Measurements from ENCODE around the gene YPEL2. TPM values are rescaled to one million over a fixed set of nuclear protein-coding genes. Genes with fewer than 3 reads are reported as not detected.

YPEL2 gene
- total and polyA plus RNA-seq, 2 experiments from 2014 or later: 20.2 to 26.0 TPM

GRCh38 chr17:59423137-59423724 is 91.8 kb downstream of the YPEL2 start:
- Histone ChIP-seq H3K27me3 (no peaks in the 10 kb centered on the region), H3K9me3 (ENCODE audit: low read depth) (no peaks in the 10 kb centered on the region), H3K9me2 (replicated peaks; ENCODE audit: insufficient read depth) (no peaks in the 10 kb centered on the region), H3K36me3 (replicated peaks; ENCODE audit: insufficient read depth, low read depth) (no peaks in the 10 kb centered on the region), H3K27ac (peak overlapping the region; percentile 80), H4K20me1 (ENCODE audit: insufficient read depth, poor library complexity, severe bottlenecking) (no peaks in the 10 kb centered on the region), H3K4me1 (ENCODE audit: insufficient read depth) (peaks cover 33% of the 10 kb centered on the region), H3K4me3 (no peak overlapping the region), H3K79me2 (no peaks in the 10 kb centered on the region), H2AFZ (no peak overlapping the region), H3K4me2 (peak overlapping the region; percentile 18)
- no peak for TF ChIP-seq CTCF (IDR thresholded peaks at IDR 0.05; ENCODE audit: poor library complexity)
- TF ChIP-seq EZH2 (IDR thresholded peaks at IDR 0.05; ENCODE audit: borderline replicate concordance): no peak
- no peak for TF ChIP-seq EZH2phosphoT487 (IDR thresholded peaks at IDR 0.05; ENCODE audit: low read depth, severe bottlenecking, unreplicated experiment)
- 44% methylated on average over 9 of the region's 9 CpGs for WGBS (ENCODE audit: low lambda C conversion rate, missing lambda C conversion rate)
- peak; percentile 62 for DNase-seq (ENCODE audit: low spot score)

- no peak for TF ChIP-seq EZH2 (IDR thresholded peaks at IDR 0.05; ENCODE audit: borderline replicate concordance)
- no peak for TF ChIP-seq CTCF (IDR thresholded peaks at IDR 0.05; ENCODE audit: poor library complexity)
- no peak for TF ChIP-seq EZH2phosphoT487 (IDR thresholded peaks at IDR 0.05; ENCODE audit: low read depth, severe bottlenecking, unreplicated experiment)
- Histone ChIP-seq H3K9me2 (replicated peaks; ENCODE audit: insufficient read depth) (no peaks in the 10 kb centered on the region), H4K20me1 (ENCODE audit: insufficient read depth, poor library complexity, severe bottlenecking) (no peaks in the 10 kb centered on the region), H3K9me3 (ENCODE audit: low read depth) (no peaks in the 10 kb centered on the region), H3K4me2 (no peak overlapping the region), H3K4me1 (ENCODE audit: insufficient read depth) (peaks cover 33% of the 10 kb centered on the region), H3K27ac (peak overlapping the region; percentile 80), H3K36me3 (replicated peaks; ENCODE audit: insufficient read depth, low read depth) (no peaks in the 10 kb centered on the region), H2AFZ (no peak overlapping the region), H3K4me3 (no peak overlapping the region), H3K27me3 (no peaks in the 10 kb centered on the region), H3K79me2 (no peaks in the 10 kb centered on the region)
- WGBS (ENCODE audit: low lambda C conversion rate, missing lambda C conversion rate): 83% methylated on average over 9 of the region's 9 CpGs
- DNase-seq (ENCODE audit: low spot score): no peak
Observed at GRCh38 chr17:59423903-59424302, 92.4 kb downstream of the YPEL2 start.

GRCh38 chr17:59424331-59424730 is 92.9 kb downstream of the YPEL2 start:
- H3K27ac ChIP-seq: peak overlapping the region; percentile 80

GRCh38 chr17:59425085-59425931 is 93.9 kb downstream of the YPEL2 start:
- Histone ChIP-seq H3K4me3 (no peak overlapping the region), H3K9me3 (ENCODE audit: low read depth) (no peaks in the 10 kb centered on the region), H3K36me3 (replicated peaks; ENCODE audit: insufficient read depth, low read depth) (no peaks in the 10 kb centered on the region), H3K27ac (peak overlapping the region; percentile 44), H3K79me2 (no peaks in the 10 kb centered on the region), H3K27me3 (no peaks in the 10 kb centered on the region), H2AFZ (no peak overlapping the region), H3K4me2 (peak overlapping the region; percentile 61), H3K4me1 (ENCODE audit: insufficient read depth) (peaks cover 44% of the 10 kb centered on the region), H4K20me1 (ENCODE audit: insufficient read depth, poor library complexity, severe bottlenecking) (no peaks in the 10 kb centered on the region), H3K9me2 (replicated peaks; ENCODE audit: insufficient read depth) (no peaks in the 10 kb centered on the region)
- TF ChIP-seq CTCF (IDR thresholded peaks at IDR 0.05; ENCODE audit: poor library complexity) (no peak), EZH2phosphoT487 (IDR thresholded peaks at IDR 0.05; ENCODE audit: low read depth, severe bottlenecking, unreplicated experiment) (no peak), EZH2 (IDR thresholded peaks at IDR 0.05; ENCODE audit: borderline replicate concordance) (no peak)
- DNase-seq (ENCODE audit: low spot score): peak; percentile 64
- WGBS (ENCODE audit: low lambda C conversion rate, missing lambda C conversion rate): 43% methylated on average over 16 of the region's 16 CpGs

More at GRCh38 chr17:59424331-59424730, 92.9 kb downstream of the YPEL2 start:
- no peak for TF ChIP-seq EZH2phosphoT487 (IDR thresholded peaks at IDR 0.05; ENCODE audit: low read depth, severe bottlenecking, unreplicated experiment)
- H2AFZ ChIP-seq: no peak overlapping the region
- no peaks in the 10 kb centered on the region for H3K9me3 ChIP-seq (ENCODE audit: low read depth)
- WGBS (ENCODE audit: low lambda C conversion rate, missing lambda C conversion rate): 92% methylated on average over 4 of the region's 4 CpGs
- no peak overlapping the region for H3K4me3 ChIP-seq
- H3K27me3 ChIP-seq: no peaks in the 10 kb centered on the region
- DNase-seq (ENCODE audit: low spot score): no peak
- no peaks in the 10 kb centered on the region for H4K20me1 ChIP-seq (ENCODE audit: insufficient read depth, poor library complexity, severe bottlenecking)
- H3K9me2 ChIP-seq (replicated peaks; ENCODE audit: insufficient read depth): no peaks in the 10 kb centered on the region
- peaks cover 38% of the 10 kb centered on the region for H3K4me1 ChIP-seq (ENCODE audit: insufficient read depth)
- peak overlapping the region; percentile 61 for H3K4me2 ChIP-seq
- no peaks in the 10 kb centered on the region for H3K79me2 ChIP-seq
- H3K36me3 ChIP-seq (replicated peaks; ENCODE audit: insufficient read depth, low read depth): no peaks in the 10 kb centered on the region

Data from hepatocyte (in vitro differentiated cells).